Nephron progenitor cell (in vitro differentiated cells): Measurements from ENCODE around the gene PTPRJ.

Experiments
- DNase-seq: peaks from one replicate; pipeline ENCODE4 v3.0.0; 2021
- H3K27ac Mint-ChIP-seq: 2 replicates; pipeline ENCODE4 v1.8.0; 2021; ENCODE audit warnings: mild to moderate bottlenecking, moderate library complexity, mixed read lengths
- H3K27me3 Mint-ChIP-seq: 2 replicates; pipeline ENCODE4 v1.8.0; 2021; ENCODE audit warnings: mild to moderate bottlenecking, low read depth, mixed read lengths; ENCODE audit not compliant: poor library complexity
- H3K36me3 Mint-ChIP-seq: 2 replicates; pipeline ENCODE4 v1.8.0; 2021; ENCODE audit warnings: low read depth, mixed read lengths
- H3K4me1 Mint-ChIP-seq: 2 replicates; pipeline ENCODE4 v1.8.0; 2021; ENCODE audit warnings: mixed read lengths
- H3K4me3 Mint-ChIP-seq: 2 replicates; pipeline ENCODE4 v1.8.0; 2021; ENCODE audit warnings: mild to moderate bottlenecking, moderate library complexity, mixed read lengths
- H3K9me3 Mint-ChIP-seq: 2 replicates; pipeline ENCODE4 v1.8.0; 2021; ENCODE audit warnings: mild to moderate bottlenecking, moderate library complexity, mixed read lengths
- CTCF ChIP-seq: fragments of 200-600 bp; sonication (generic); IDR thresholded peaks from 2 replicates; pipeline ENCODE4 v1.5.0; 2021; ENCODE audit warnings: antibody characterized with exemption

PTPRJ gene

GRCh38 chr11:48037709-48038468, 57.5 kb downstream of the PTPRJ start:
- TF ChIP-seq CTCF = no peak
- no peaks in the 10 kb centered on the region for H3K9me3 Mint-ChIP-seq
- peaks cover 2% of the 10 kb centered on the region for H3K27me3 Mint-ChIP-seq
- H3K27ac Mint-ChIP-seq = peak overlapping the region; percentile 91
- H3K4me3 Mint-ChIP-seq = no peak overlapping the region
- no peak for DNase-seq
- H3K36me3 Mint-ChIP-seq = no peaks in the 10 kb centered on the region
- peaks cover 64% of the 10 kb centered on the region for H3K4me1 Mint-ChIP-seq

- Mint-ChIP-seq H3K27me3 (peaks cover 2% of the 10 kb centered on the region), H3K27ac (no peak overlapping the region), H3K36me3 (no peaks in the 10 kb centered on the region), H3K4me3 (no peak overlapping the region), H3K4me1 (peaks cover 62% of the 10 kb centered on the region), H3K9me3 (no peaks in the 10 kb centered on the region)
- no peak for TF ChIP-seq CTCF
- DNase-seq = no peak
These were observed 60.6 kb downstream of the PTPRJ start for GRCh38 chr11:48040830-48041444.

- no peaks in the 10 kb centered on the region for H3K9me3 Mint-ChIP-seq
- H3K36me3 Mint-ChIP-seq = no peaks in the 10 kb centered on the region
- peaks cover 2% of the 10 kb centered on the region for H3K27me3 Mint-ChIP-seq
- H3K27ac Mint-ChIP-seq = peak overlapping the region; percentile 48
- TF ChIP-seq CTCF = no peak
- DNase-seq = no peak
- H3K4me1 Mint-ChIP-seq = peaks cover 53% of the 10 kb centered on the region
- no peak overlapping the region for H3K4me3 Mint-ChIP-seq
These were observed 61.7 kb downstream of the PTPRJ start for GRCh38 chr11:48041877-48042695.

- Mint-ChIP-seq H3K27ac (peak overlapping the region; percentile 87), H3K4me1 (peaks cover 52% of the 10 kb centered on the region), H3K4me3 (no peak overlapping the region), H3K9me3 (no peaks in the 10 kb centered on the region), H3K27me3 (peaks cover 2% of the 10 kb centered on the region), H3K36me3 (no peaks in the 10 kb centered on the region)
- DNase-seq = no peak
- no peak for TF ChIP-seq CTCF
These were observed 63.0 kb downstream of the PTPRJ start for GRCh38 chr11:48043111-48043990.

- Mint-ChIP-seq H3K27me3 (peaks cover 2% of the 10 kb centered on the region), H3K27ac (peak overlapping the region; percentile 87), H3K36me3 (no peaks in the 10 kb centered on the region), H3K4me3 (no peak overlapping the region), H3K4me1 (peaks cover 59% of the 10 kb centered on the region), H3K9me3 (no peaks in the 10 kb centered on the region)
- no peak for DNase-seq
- TF ChIP-seq CTCF = no peak
These were observed 63.7 kb downstream of the PTPRJ start for GRCh38 chr11:48043991-48044512.
